Measurements from ENCODE around the gene TRAF2.

The TRAF2 gene

GRCh38 chr9:136907011-136907914 lies 20.9 kb downstream of the TRAF2 start:
- peaks cover under 1% of the 10 kb centered on the region for H3K4me1 ChIP-seq
- TF ChIP-seq CTCF (IDR thresholded peaks at IDR 0.05) = no peak
- no peak overlapping the region for H3K27ac ChIP-seq

GRCh38 chr9:136910197-136910900 lies 24.0 kb downstream of the TRAF2 start:
- Histone ChIP-seq H3K9ac (no peak overlapping the region), H3K4me2 (ENCODE audit: low read length) (no peak overlapping the region), H3K79me2 (no peaks in the 10 kb centered on the region), H3K36me3 (ENCODE audit: control insufficient read depth, insufficient read depth, low read length) (no peaks in the 10 kb centered on the region), H3K4me3 (ENCODE audit: low read depth, low read length) (no peak overlapping the region), H2AFZ (no peak overlapping the region), H3K27me3 (ENCODE audit: control insufficient read depth, insufficient read depth, low read length) (no peaks in the 10 kb centered on the region), H3K9me3 (ENCODE audit: control insufficient read depth, low read length) (no peaks in the 10 kb centered on the region), H3K27ac (no peak overlapping the region), H3K4me1 (no peaks in the 10 kb centered on the region)
- TF ChIP-seq CTCF (IDR thresholded peaks at IDR 0.05) = no peak

More at GRCh38 chr9:136907011-136907914, 20.9 kb downstream of the TRAF2 start:
- H3K36me3 ChIP-seq (ENCODE audit: control insufficient read depth, insufficient read depth, low read length) = no peaks in the 10 kb centered on the region
- no peaks in the 10 kb centered on the region for H3K79me2 ChIP-seq
- no peak overlapping the region for H2AFZ ChIP-seq
- H3K9ac ChIP-seq = no peak overlapping the region
- H3K9me3 ChIP-seq (ENCODE audit: control insufficient read depth, low read length) = no peaks in the 10 kb centered on the region
- H3K4me3 ChIP-seq (ENCODE audit: low read depth, low read length) = no peak overlapping the region
- H3K4me2 ChIP-seq (ENCODE audit: low read length) = no peak overlapping the region
- no peaks in the 10 kb centered on the region for H3K27me3 ChIP-seq (ENCODE audit: control insufficient read depth, insufficient read depth, low read length)

- Histone ChIP-seq H3K4me1 (no peaks in the 10 kb centered on the region), H3K4me2 (ENCODE audit: low read length) (no peak overlapping the region), H3K9ac (no peak overlapping the region), H3K27me3 (ENCODE audit: control insufficient read depth, insufficient read depth, low read length) (no peaks in the 10 kb centered on the region), H3K9me3 (ENCODE audit: control insufficient read depth, low read length) (no peaks in the 10 kb centered on the region), H3K36me3 (ENCODE audit: control insufficient read depth, insufficient read depth, low read length) (no peaks in the 10 kb centered on the region), H3K79me2 (no peaks in the 10 kb centered on the region), H3K4me3 (ENCODE audit: low read depth, low read length) (no peak overlapping the region), H2AFZ (no peak overlapping the region), H3K27ac (no peak overlapping the region)
- TF ChIP-seq CTCF (IDR thresholded peaks at IDR 0.05) = no peak
Observed at GRCh38 chr9:136910901-136911245, 24.6 kb downstream of the TRAF2 start.

- H3K27me3 ChIP-seq (ENCODE audit: control insufficient read depth, insufficient read depth, low read length) = no peaks in the 10 kb centered on the region
- no peak overlapping the region for H3K4me3 ChIP-seq (ENCODE audit: low read depth, low read length)
- TF ChIP-seq CTCF (IDR thresholded peaks at IDR 0.05) = no peak
- H3K9ac ChIP-seq = no peak overlapping the region
- no peaks in the 10 kb centered on the region for H3K9me3 ChIP-seq (ENCODE audit: control insufficient read depth, low read length)
- no peaks in the 10 kb centered on the region for H3K79me2 ChIP-seq
- no peak overlapping the region for H3K4me2 ChIP-seq (ENCODE audit: low read length)
- H3K36me3 ChIP-seq (ENCODE audit: control insufficient read depth, insufficient read depth, low read length) = no peaks in the 10 kb centered on the region
- H2AFZ ChIP-seq = no peak overlapping the region
- no peak overlapping the region for H3K27ac ChIP-seq
- no peaks in the 10 kb centered on the region for H3K4me1 ChIP-seq
Observed at GRCh38 chr9:136913701-136914438, 27.6 kb downstream of the TRAF2 start.

Data from parathyroid adenoma (tissue), 2 donors.